ENCODE data around the gene SUGT1. TPM values are rescaled to one million over a fixed set of nuclear protein-coding genes. Genes with fewer than 3 reads are reported as not detected.

The SUGT1 gene
- total and polyA plus RNA-seq, 10 of the 15 experiments (the other 5 are each of a cell fraction or from before 2014, with no cell fraction given), result 46.7 to 122 (median 77.3) TPM

GRCh38 chr13:52746141-52746540, 93.5 kb downstream of the SUGT1 start (continued):
- TF ChIP-seq CEBPZ (IDR thresholded peaks at IDR 0.05; ENCODE audit: low read depth, low read length), result no peak
- no peak for TF ChIP-seq TARDBP (IDR thresholded peaks at IDR 0.05; ENCODE audit: borderline replicate concordance)
- no peak for TF ChIP-seq ZBTB40 (IDR thresholded peaks at IDR 0.05; ENCODE audit: borderline replicate concordance)
- no peak for TF ChIP-seq BCL3 (IDR thresholded peaks at IDR 0.05; ENCODE audit: borderline replicate concordance, insufficient read depth, low read depth, low read length, poor library complexity, severe bottlenecking)
- no peak for TF ChIP-seq ASH2L (IDR thresholded peaks at IDR 0.05; ENCODE audit: borderline replicate concordance, low read depth)
- TF ChIP-seq NFYA (IDR thresholded peaks at IDR 0.05; ENCODE audit: borderline replicate concordance, low read depth, low read length), result no peak

Data from GM12878 (cell line).